Measurements from ENCODE around the gene MAGEA9. TPM values are rescaled to one million over a fixed set of nuclear protein-coding genes. Genes with fewer than 3 reads are reported as not detected.

MAGEA9 gene
- total and polyA plus RNA-seq, 2 experiments from 2014 or later, result not detected

DNA sequence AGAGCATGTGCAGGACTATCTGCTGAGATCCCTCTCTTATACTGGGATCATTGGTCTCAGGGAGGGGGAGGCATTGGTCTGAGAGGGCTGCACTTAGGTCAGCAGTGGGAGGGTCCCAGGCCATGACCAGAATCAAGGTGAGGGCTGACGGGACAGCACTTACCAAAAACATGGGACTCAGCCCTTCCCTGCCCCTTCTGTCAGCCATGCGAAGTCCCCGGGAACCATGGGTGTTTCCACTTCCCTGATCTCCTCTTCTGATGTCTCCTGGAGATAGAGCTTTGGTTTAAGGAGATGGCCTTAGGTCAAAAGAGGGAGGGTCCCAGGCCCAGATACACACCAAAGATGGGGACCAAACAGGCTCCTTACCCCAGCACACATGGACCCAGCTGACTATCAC lies 20.8 kb upstream of the MAGEA9 start:
- no peak for DNase-seq (ENCODE audit: low spot score)
- H3K4me1 Mint-ChIP-seq, result no peaks in the 10 kb centered on the region
- no peaks in the 10 kb centered on the region for H3K79me2 ChIP-seq (replicated peaks; ENCODE audit: insufficient read depth)

More for the DNA sequence above, 20.8 kb upstream of the MAGEA9 start:
- peaks cover 8% of the 10 kb centered on the region for H3K27me3 Mint-ChIP-seq (ENCODE audit: insufficient read depth, low read depth, poor library complexity)
- Histone ChIP-seq H3K4me2 (no peak overlapping the region), H3K27ac (ENCODE audit: low read depth) (no peak overlapping the region), H2AFZ (no peak overlapping the region), H3F3A (replicated peaks; ENCODE audit: low read depth) (no peaks in the 10 kb centered on the region), H3K27me3 (ENCODE audit: insufficient read depth) (no peaks in the 10 kb centered on the region), H3K4me3 (no peak overlapping the region), H3K9me2 (ENCODE audit: insufficient read depth) (no peaks in the 10 kb centered on the region), H4K20me1 (replicated peaks; ENCODE audit: insufficient read depth) (no peaks in the 10 kb centered on the region), H3K4me1 (ENCODE audit: insufficient read depth) (no peaks in the 10 kb centered on the region), H3K36me3 (ENCODE audit: insufficient read depth) (no peaks in the 10 kb centered on the region)
- H3K27ac Mint-ChIP-seq, result no peak overlapping the region
- H3K4me3 Mint-ChIP-seq, result no peak overlapping the region
- no peak for ATAC-seq
- H3K9me3 Mint-ChIP-seq, result no peaks in the 10 kb centered on the region
- TF ChIP-seq EZH2phosphoT487 (IDR thresholded peaks at IDR 0.05; ENCODE audit: unreplicated experiment) (no peak), ZNF331 (CRISPR knock-in tag; IDR thresholded peaks at IDR 0.05; ENCODE audit: low read depth) (no peak), EZH2 (IDR thresholded peaks at IDR 0.05; ENCODE audit: low read depth, unreplicated experiment) (no peak), POLR2AphosphoS5 (IDR thresholded peaks at IDR 0.05; ENCODE audit: low read depth) (no peak), STAT1 (IDR thresholded peaks at IDR 0.05; ENCODE audit: unreplicated experiment) (no peak), ZNF114 (CRISPR knock-in tag; IDR thresholded peaks at IDR 0.05) (no peak), NANOG (IDR thresholded peaks at IDR 0.05; ENCODE audit: borderline replicate concordance) (no peak), JUNB (IDR thresholded peaks at IDR 0.05; ENCODE audit: unreplicated experiment) (no peak), CREB1 (CRISPR knock-in tag; IDR thresholded peaks at IDR 0.05; ENCODE audit: low read depth) (no peak)
- TF ChIP-seq, protein P1, sequence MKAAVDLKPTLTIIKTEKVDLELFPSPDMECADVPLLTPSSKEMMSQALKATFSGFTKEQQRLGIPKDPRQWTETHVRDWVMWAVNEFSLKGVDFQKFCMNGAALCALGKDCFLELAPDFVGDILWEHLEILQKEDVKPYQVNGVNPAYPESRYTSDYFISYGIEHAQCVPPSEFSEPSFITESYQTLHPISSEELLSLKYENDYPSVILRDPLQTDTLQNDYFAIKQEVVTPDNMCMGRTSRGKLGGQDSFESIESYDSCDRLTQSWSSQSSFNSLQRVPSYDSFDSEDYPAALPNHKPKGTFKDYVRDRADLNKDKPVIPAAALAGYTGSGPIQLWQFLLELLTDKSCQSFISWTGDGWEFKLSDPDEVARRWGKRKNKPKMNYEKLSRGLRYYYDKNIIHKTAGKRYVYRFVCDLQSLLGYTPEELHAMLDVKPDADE (IDR thresholded peaks at IDR 0.05), result no peak
- TF ChIP-seq, protein P2, sequence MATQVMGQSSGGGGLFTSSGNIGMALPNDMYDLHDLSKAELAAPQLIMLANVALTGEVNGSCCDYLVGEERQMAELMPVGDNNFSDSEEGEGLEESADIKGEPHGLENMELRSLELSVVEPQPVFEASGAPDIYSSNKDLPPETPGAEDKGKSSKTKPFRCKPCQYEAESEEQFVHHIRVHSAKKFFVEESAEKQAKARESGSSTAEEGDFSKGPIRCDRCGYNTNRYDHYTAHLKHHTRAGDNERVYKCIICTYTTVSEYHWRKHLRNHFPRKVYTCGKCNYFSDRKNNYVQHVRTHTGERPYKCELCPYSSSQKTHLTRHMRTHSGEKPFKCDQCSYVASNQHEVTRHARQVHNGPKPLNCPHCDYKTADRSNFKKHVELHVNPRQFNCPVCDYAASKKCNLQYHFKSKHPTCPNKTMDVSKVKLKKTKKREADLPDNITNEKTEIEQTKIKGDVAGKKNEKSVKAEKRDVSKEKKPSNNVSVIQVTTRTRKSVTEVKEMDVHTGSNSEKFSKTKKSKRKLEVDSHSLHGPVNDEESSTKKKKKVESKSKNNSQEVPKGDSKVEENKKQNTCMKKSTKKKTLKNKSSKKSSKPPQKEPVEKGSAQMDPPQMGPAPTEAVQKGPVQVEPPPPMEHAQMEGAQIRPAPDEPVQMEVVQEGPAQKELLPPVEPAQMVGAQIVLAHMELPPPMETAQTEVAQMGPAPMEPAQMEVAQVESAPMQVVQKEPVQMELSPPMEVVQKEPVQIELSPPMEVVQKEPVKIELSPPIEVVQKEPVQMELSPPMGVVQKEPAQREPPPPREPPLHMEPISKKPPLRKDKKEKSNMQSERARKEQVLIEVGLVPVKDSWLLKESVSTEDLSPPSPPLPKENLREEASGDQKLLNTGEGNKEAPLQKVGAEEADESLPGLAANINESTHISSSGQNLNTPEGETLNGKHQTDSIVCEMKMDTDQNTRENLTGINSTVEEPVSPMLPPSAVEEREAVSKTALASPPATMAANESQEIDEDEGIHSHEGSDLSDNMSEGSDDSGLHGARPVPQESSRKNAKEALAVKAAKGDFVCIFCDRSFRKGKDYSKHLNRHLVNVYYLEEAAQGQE (IDR thresholded peaks at IDR 0.05; ENCODE audit: unreplicated experiment), result no peak
- TF ChIP-seq, protein P3, sequence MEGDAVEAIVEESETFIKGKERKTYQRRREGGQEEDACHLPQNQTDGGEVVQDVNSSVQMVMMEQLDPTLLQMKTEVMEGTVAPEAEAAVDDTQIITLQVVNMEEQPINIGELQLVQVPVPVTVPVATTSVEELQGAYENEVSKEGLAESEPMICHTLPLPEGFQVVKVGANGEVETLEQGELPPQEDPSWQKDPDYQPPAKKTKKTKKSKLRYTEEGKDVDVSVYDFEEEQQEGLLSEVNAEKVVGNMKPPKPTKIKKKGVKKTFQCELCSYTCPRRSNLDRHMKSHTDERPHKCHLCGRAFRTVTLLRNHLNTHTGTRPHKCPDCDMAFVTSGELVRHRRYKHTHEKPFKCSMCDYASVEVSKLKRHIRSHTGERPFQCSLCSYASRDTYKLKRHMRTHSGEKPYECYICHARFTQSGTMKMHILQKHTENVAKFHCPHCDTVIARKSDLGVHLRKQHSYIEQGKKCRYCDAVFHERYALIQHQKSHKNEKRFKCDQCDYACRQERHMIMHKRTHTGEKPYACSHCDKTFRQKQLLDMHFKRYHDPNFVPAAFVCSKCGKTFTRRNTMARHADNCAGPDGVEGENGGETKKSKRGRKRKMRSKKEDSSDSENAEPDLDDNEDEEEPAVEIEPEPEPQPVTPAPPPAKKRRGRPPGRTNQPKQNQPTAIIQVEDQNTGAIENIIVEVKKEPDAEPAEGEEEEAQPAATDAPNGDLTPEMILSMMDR (conservative IDR thresholded peaks at IDR 0.05; ENCODE audit: low read depth in 2 of 2), result no peak
- TF ChIP-seq, protein P4, sequence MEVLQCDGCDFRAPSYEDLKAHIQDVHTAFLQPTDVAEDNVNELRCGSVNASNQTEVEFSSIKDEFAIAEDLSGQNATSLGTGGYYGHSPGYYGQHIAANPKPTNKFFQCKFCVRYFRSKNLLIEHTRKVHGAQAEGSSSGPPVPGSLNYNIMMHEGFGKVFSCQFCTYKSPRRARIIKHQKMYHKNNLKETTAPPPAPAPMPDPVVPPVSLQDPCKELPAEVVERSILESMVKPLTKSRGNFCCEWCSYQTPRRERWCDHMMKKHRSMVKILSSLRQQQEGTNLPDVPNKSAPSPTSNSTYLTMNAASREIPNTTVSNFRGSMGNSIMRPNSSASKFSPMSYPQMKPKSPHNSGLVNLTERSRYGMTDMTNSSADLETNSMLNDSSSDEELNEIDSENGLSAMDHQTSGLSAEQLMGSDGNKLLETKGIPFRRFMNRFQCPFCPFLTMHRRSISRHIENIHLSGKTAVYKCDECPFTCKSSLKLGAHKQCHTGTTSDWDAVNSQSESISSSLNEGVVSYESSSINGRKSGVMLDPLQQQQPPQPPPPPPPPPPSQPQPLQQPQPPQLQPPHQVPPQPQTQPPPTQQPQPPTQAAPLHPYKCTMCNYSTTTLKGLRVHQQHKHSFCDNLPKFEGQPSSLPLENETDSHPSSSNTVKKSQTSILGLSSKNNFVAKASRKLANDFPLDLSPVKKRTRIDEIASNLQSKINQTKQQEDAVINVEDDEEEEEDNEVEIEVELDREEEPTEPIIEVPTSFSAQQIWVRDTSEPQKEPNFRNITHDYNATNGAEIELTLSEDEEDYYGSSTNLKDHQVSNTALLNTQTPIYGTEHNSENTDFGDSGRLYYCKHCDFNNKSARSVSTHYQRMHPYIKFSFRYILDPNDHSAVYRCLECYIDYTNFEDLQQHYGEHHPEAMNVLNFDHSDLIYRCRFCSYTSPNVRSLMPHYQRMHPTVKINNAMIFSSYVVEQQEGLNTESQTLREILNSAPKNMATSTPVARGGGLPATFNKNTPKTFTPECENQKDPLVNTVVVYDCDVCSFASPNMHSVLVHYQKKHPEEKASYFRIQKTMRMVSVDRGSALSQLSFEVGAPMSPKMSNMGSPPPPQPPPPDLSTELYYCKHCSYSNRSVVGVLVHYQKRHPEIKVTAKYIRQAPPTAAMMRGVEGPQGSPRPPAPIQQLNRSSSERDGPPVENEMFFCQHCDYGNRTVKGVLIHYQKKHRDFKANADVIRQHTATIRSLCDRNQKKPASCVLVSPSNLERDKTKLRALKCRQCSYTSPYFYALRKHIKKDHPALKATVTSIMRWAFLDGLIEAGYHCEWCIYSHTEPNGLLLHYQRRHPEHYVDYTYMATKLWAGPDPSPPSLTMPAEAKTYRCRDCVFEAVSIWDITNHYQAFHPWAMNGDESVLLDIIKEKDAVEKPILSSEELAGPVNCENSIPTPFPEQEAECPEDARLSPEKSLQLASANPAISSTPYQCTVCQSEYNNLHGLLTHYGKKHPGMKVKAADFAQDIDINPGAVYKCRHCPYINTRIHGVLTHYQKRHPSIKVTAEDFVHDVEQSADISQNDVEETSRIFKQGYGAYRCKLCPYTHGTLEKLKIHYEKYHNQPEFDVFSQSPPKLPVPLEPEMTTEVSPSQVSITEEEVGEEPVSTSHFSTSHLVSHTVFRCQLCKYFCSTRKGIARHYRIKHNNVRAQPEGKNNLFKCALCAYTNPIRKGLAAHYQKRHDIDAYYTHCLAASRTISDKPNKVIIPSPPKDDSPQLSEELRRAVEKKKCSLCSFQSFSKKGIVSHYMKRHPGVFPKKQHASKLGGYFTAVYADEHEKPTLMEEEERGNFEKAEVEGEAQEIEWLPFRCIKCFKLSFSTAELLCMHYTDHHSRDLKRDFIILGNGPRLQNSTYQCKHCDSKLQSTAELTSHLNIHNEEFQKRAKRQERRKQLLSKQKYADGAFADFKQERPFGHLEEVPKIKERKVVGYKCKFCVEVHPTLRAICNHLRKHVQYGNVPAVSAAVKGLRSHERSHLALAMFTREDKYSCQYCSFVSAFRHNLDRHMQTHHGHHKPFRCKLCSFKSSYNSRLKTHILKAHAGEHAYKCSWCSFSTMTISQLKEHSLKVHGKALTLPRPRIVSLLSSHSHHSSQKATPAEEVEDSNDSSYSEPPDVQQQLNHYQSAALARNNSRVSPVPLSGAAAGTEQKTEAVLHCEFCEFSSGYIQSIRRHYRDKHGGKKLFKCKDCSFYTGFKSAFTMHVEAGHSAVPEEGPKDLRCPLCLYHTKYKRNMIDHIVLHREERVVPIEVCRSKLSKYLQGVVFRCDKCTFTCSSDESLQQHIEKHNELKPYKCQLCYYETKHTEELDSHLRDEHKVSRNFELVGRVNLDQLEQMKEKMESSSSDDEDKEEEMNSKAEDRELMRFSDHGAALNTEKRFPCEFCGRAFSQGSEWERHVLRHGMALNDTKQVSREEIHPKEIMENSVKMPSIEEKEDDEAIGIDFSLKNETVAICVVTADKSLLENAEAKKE (CRISPR knock-in tag; IDR thresholded peaks at IDR 0.05), result no peak
- no peaks in the 10 kb centered on the region for H3K36me3 Mint-ChIP-seq (ENCODE audit: low read depth)

Measured in GM23338 (cell line).